Hepatocyte (in vitro differentiated cells): Measurements from ENCODE around the gene SLBP. TPM values are rescaled to one million over a fixed set of nuclear protein-coding genes. Genes with fewer than 3 reads are reported as not detected.
A peak's percentile ranks its signal among the peaks of the same experiment; 100 is the strongest.

Experiments
- DNase-seq: peaks from one replicate; pipeline ENCODE4 v3.0.0-alpha.2; 2016; ENCODE audit warnings: low spot score
- H2AFZ ChIP-seq: fragments of 200-600 bp; sonication (generic); 2 replicates; pipeline ENCODE4 v1.6.0; 2016; ENCODE audit warnings: antibody characterized with exemption, mild to moderate bottlenecking
- H3K27ac ChIP-seq: fragments of 200-600 bp; sonication (generic); 2 replicates; pipeline ENCODE4 v1.5.1; 2016; ENCODE audit warnings: mild to moderate bottlenecking
- H3K27me3 ChIP-seq: fragments of 200-600 bp; sonication (generic); 2 replicates; pipeline ENCODE4 v1.6.1; 2016
- H3K36me3 ChIP-seq: fragments of 200-600 bp; sonication (generic); replicated peaks from 2 replicates; pipeline ENCODE4 v1.5.1; 2016; ENCODE audit warnings: low read depth; ENCODE audit not compliant: insufficient read depth
- H3K4me1 ChIP-seq: fragments of 200-600 bp; sonication (generic); 2 replicates; pipeline ENCODE4 v1.5.1; 2016; ENCODE audit warnings: mild to moderate bottlenecking, moderate library complexity; ENCODE audit not compliant: insufficient read depth
- H3K4me2 ChIP-seq: fragments of 200-600 bp; sonication (generic); 2 replicates; pipeline ENCODE4 v1.6.0; 2016
- H3K4me3 ChIP-seq: fragments of 200-600 bp; sonication (generic); 2 replicates; pipeline ENCODE4 v1.5.1; 2016; ENCODE audit warnings: mild to moderate bottlenecking
- H3K79me2 ChIP-seq: fragments of 200-600 bp; sonication (generic); 2 replicates; pipeline ENCODE4 v1.6.0; 2017; ENCODE audit warnings: mild to moderate bottlenecking
- H3K9me2 ChIP-seq: fragments of 200-600 bp; sonication (generic); replicated peaks from 2 replicates; pipeline ENCODE4 v1.6.0; 2017; ENCODE audit warnings: mild to moderate bottlenecking; ENCODE audit not compliant: insufficient read depth
- H3K9me3 ChIP-seq: fragments of 200-600 bp; sonication (generic); 2 replicates; pipeline ENCODE4 v1.5.1; 2016; ENCODE audit warnings: low read depth, mild to moderate bottlenecking
- H4K20me1 ChIP-seq: fragments of 200-600 bp; sonication (generic); 2 replicates; pipeline ENCODE4 v1.6.0; 2016; ENCODE audit warnings: mild to moderate bottlenecking; ENCODE audit not compliant: insufficient read depth, poor library complexity, severe bottlenecking
- EZH2 ChIP-seq: fragments of 200-600 bp; sonication (generic); IDR thresholded peaks from 2 replicates; pipeline ENCODE4 v1.6.1; 2016; ENCODE audit warnings: antibody characterized with exemption, mild to moderate bottlenecking, borderline replicate concordance
- EZH2phosphoT487 ChIP-seq: fragments of 200-600 bp; sonication (generic); IDR thresholded peaks from one replicate; pipeline ENCODE4 v1.6.1; 2018; ENCODE audit warnings: antibody characterized with exemption, mild to moderate bottlenecking, low read depth, moderate library complexity; ENCODE audit not compliant: unreplicated experiment, severe bottlenecking
- WGBS: methylation state at CpG from one replicate; pipeline ENCODE4 v1.1.6; 2016; ENCODE audit warnings: low lambda C conversion rate; ENCODE audit errors: missing lambda C conversion rate; 5-methylcytosine and 5-hydroxymethylcytosine counted together
- polyA plus RNA-seq: library from polyadenylated mRNA; unstranded; fragments of >200 nt; fragmentation: Nextera tagmentation; extraction: Ambion mirVana; gene quantifications from 2 replicates; pipeline ENCODE4 v1.2.1, GENCODE V29; 2016
- total RNA-seq: library from RNA; depleted of rRNA; stranded (reverse); fragments of >200 nt; gene quantifications from 2 replicates; pipeline ENCODE4 v1.2.3, GENCODE V29; 2014
- TF ChIP-seq, protein P1 (sequence below): fragments of 200-600 bp; sonication (generic); IDR thresholded peaks from 2 replicates; pipeline ENCODE4 v1.5.1; 2016; ENCODE audit warnings: antibody characterized with exemption, mild to moderate bottlenecking; ENCODE audit not compliant: poor library complexity

Gene SLBP
- total and polyA plus RNA-seq, 2 experiments from 2014 or later, result 82.5 to 84.0 TPM

- Histone ChIP-seq H3K27ac (no peak overlapping the region), H3K4me1 (peaks cover 14% of the 10 kb centered on the region), H3K9me2 (no peaks in the 10 kb centered on the region), H3K9me3 (no peaks in the 10 kb centered on the region), H3K4me2 (no peak overlapping the region), H3K4me3 (no peak overlapping the region), H3K79me2 (peaks cover 41% of the 10 kb centered on the region), H4K20me1 (no peaks in the 10 kb centered on the region), H2AFZ (no peak overlapping the region), H3K27me3 (no peaks in the 10 kb centered on the region), H3K36me3 (no peaks in the 10 kb centered on the region)
- WGBS, result 83% methylated on average over 12 of the region's 12 CpGs
- DNase-seq, result no peak
- TF ChIP-seq, protein P1, sequence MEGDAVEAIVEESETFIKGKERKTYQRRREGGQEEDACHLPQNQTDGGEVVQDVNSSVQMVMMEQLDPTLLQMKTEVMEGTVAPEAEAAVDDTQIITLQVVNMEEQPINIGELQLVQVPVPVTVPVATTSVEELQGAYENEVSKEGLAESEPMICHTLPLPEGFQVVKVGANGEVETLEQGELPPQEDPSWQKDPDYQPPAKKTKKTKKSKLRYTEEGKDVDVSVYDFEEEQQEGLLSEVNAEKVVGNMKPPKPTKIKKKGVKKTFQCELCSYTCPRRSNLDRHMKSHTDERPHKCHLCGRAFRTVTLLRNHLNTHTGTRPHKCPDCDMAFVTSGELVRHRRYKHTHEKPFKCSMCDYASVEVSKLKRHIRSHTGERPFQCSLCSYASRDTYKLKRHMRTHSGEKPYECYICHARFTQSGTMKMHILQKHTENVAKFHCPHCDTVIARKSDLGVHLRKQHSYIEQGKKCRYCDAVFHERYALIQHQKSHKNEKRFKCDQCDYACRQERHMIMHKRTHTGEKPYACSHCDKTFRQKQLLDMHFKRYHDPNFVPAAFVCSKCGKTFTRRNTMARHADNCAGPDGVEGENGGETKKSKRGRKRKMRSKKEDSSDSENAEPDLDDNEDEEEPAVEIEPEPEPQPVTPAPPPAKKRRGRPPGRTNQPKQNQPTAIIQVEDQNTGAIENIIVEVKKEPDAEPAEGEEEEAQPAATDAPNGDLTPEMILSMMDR, result no peak
- TF ChIP-seq EZH2, result no peak
- TF ChIP-seq EZH2phosphoT487, result no peak
These were observed 11.1 kb upstream of the SLBP start for GRCh38 chr4:1723131-1723801.

DNA sequence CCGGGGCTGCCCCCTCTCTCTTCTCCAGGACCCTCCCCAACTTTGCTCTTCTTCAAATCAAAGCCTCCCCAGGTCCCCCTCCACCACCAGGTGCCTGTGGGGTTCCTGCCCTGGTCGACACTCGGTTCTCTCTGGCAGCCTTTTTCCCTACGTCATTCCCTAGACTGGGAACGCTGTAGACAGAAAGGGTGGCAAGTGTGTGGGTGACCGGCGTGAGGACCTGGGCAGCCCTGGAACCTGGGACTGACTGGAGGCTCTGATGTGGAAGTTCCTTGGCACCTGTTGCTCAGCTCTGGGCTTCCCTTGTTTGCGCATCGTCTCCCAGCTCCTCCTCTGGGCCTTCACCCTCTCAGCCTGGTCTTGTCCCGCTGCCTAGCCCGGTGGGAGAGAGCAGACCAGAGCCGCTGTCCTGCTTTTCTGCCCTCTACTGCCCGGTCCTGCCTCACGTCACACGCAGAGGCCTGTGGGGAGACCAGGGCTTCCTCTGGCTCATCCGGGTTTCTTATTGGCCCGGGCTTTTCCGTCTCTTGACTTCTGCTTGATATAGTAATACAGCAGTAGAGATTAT is 10.5 kb upstream of the SLBP start:
- TF ChIP-seq EZH2 (no peak), EZH2phosphoT487 (no peak)
- TF ChIP-seq, protein P1, result no peak
- Histone ChIP-seq H3K4me1 (peaks cover 14% of the 10 kb centered on the region), H3K27ac (no peak overlapping the region), H4K20me1 (no peaks in the 10 kb centered on the region), H3K79me2 (peaks cover 47% of the 10 kb centered on the region), H3K36me3 (no peaks in the 10 kb centered on the region), H3K9me2 (no peaks in the 10 kb centered on the region), H3K27me3 (no peaks in the 10 kb centered on the region), H3K4me2 (peak overlapping the region; percentile 92), H2AFZ (no peak overlapping the region), H3K9me3 (no peaks in the 10 kb centered on the region), H3K4me3 (no peak overlapping the region)
- no peak for DNase-seq
- WGBS, result 59% methylated on average over 18 of the region's 18 CpGs

GRCh38 chr4:1721666-1722550 is 9.8 kb upstream of the SLBP start:
- Histone ChIP-seq H3K27ac (no peak overlapping the region), H3K4me1 (peaks cover 14% of the 10 kb centered on the region), H3K4me2 (peak overlapping the region; percentile 92), H3K79me2 (peaks cover 54% of the 10 kb centered on the region), H3K4me3 (peak overlapping the region; percentile 22), H3K36me3 (no peaks in the 10 kb centered on the region), H4K20me1 (no peaks in the 10 kb centered on the region), H3K9me3 (no peaks in the 10 kb centered on the region), H3K27me3 (no peaks in the 10 kb centered on the region), H2AFZ (no peak overlapping the region), H3K9me2 (no peaks in the 10 kb centered on the region)
- 6% methylated on average over 38 of the region's 61 CpGs for WGBS
- DNase-seq, result no peak
- TF ChIP-seq, protein P1, result no peak
- no peak for TF ChIP-seq EZH2
- no peak for TF ChIP-seq EZH2phosphoT487
